Measurements from ENCODE around the gene PTPN1. TPM values are rescaled to one million over a fixed set of nuclear protein-coding genes. Genes with fewer than 3 reads are reported as not detected.

The PTPN1 gene
- total RNA-seq, 1 experiment from 2014 or later: 118 TPM

GRCh38 chr20:50475681-50476292 is 34.4 kb upstream of the PTPN1 start:
- DNase-seq (ENCODE audit: low read depth, low spot score): no peak
- in situ Hi-C loops (cut with HindIII; ENCODE audit: low pct_unique_long_range_greater_than_20kb, low sequenced_read_pairs): no loop called here

GRCh38 chr20:50477239-50477872 is 32.8 kb upstream of the PTPN1 start:
- in situ Hi-C loops (cut with HindIII; ENCODE audit: low pct_unique_long_range_greater_than_20kb, low sequenced_read_pairs): no loop called here
- DNase-seq (ENCODE audit: low read depth, low spot score): no peak

- in situ Hi-C loops (cut with HindIII; ENCODE audit: low pct_unique_long_range_greater_than_20kb, low sequenced_read_pairs): no loop called here
Measured at GRCh38 chr20:50478162-50478990, 31.8 kb upstream of the PTPN1 start.

GRCh38 chr20:50481741-50482140 is 28.4 kb upstream of the PTPN1 start:
- peak; percentile 86 for DNase-seq (ENCODE audit: low read depth, low spot score)
- in situ Hi-C loops (cut with HindIII; ENCODE audit: low pct_unique_long_range_greater_than_20kb, low sequenced_read_pairs): no loop called here

More at GRCh38 chr20:50478162-50478990, 31.8 kb upstream of the PTPN1 start:
- DNase-seq (ENCODE audit: low read depth, low spot score): peak; percentile 88

DNA sequence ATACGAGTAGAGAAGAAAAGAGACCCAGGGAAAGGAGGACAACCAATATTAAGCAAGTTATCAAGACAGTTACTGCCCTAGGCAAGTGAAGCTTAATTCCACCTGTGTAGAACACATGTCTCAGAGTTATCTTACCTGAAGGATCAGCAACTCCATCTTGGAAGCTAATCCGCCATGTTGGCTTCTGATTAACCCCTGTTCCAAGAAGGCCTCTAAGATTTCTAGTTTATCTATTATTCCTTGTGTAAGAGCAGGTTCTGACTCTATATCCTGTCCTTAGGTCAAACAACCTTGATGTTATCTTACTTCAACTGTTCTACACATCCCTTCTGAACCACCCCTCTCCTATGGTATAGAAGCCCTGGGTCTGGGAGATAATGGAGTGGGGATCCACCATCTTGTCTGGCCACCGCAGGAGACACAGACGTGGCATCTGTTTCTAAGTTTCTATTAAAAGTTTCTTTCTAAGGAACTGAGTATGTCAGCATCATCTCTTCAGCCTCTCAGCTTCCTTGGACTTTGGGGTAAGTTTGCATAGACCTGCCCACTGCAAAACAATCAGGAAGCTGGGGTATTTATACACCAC is 27.7 kb upstream of the PTPN1 start:
- DNase-seq (ENCODE audit: low read depth, low spot score): no peak
- in situ Hi-C loops (cut with HindIII; ENCODE audit: low pct_unique_long_range_greater_than_20kb, low sequenced_read_pairs): no loop called here

DNA sequence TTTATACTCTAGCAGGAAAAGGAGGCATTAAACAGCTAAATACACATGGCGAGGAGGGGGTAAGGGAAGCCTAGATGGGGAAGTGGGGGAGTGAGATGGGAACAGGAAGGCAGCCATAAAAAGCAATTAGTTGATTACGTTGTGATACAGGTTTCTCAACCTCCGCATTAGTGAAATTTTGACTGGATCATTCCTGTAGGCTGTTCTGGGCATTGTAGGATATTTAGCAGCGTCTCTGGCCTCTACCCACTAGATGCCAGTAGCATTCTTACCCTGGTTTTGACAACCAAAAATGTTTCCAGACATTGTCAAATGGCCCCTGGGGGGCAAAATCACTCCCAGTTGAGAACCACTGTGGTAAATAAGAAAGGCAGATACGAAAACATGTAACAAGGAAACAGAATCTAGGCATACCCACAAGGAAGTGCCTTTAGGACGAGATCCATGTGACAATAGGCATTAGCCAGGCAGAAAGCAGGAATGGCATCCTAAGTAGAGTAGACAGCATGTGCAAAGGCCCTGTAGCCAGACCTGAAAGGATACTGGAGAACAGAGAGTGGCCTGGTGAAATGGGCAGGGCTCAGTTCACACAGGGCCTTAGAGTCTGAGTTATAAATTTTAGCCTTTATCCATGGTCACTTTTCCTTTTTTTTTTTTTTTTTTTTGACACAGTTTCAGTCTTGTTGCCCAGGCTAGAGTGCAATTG is 25.8 kb upstream of the PTPN1 start:
- peak; percentile 67 for DNase-seq (ENCODE audit: low read depth, low spot score)
- in situ Hi-C loops (cut with HindIII; ENCODE audit: low pct_unique_long_range_greater_than_20kb, low sequenced_read_pairs): no loop called here

- in situ Hi-C loops (cut with HindIII; ENCODE audit: low pct_unique_long_range_greater_than_20kb, low sequenced_read_pairs): no loop called here
- no peak for DNase-seq (ENCODE audit: low read depth, low spot score)
Measured at GRCh38 chr20:50487397-50487796, 22.8 kb upstream of the PTPN1 start.

GRCh38 chr20:50488236-50488806 is 21.9 kb upstream of the PTPN1 start:
- in situ Hi-C loops (cut with HindIII; ENCODE audit: low pct_unique_long_range_greater_than_20kb, low sequenced_read_pairs): no loop called here
- DNase-seq (ENCODE audit: low read depth, low spot score): no peak

DNA sequence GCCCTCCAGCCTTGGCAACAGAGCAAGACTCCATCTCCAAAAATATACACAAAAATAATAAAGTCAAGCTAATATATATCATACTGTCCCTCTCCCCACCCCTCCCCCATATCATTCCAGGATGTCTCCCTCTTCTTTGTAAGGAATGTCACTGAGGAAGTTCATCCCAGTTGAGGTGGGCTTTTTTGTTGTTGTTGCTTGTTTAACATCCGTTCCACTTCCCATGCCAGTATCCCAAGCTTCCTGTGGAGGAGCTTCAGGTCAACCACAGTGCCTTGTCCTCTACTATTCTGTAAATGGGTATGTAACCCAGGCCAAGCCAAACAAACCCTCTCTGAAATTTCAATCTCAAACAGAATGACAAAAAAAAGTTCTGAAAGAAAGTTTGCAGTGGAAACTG is 19.0 kb upstream of the PTPN1 start:
- no peak for DNase-seq (ENCODE audit: low read depth, low spot score)
- in situ Hi-C loops (cut with HindIII; ENCODE audit: low pct_unique_long_range_greater_than_20kb, low sequenced_read_pairs): no loop called here

DNA sequence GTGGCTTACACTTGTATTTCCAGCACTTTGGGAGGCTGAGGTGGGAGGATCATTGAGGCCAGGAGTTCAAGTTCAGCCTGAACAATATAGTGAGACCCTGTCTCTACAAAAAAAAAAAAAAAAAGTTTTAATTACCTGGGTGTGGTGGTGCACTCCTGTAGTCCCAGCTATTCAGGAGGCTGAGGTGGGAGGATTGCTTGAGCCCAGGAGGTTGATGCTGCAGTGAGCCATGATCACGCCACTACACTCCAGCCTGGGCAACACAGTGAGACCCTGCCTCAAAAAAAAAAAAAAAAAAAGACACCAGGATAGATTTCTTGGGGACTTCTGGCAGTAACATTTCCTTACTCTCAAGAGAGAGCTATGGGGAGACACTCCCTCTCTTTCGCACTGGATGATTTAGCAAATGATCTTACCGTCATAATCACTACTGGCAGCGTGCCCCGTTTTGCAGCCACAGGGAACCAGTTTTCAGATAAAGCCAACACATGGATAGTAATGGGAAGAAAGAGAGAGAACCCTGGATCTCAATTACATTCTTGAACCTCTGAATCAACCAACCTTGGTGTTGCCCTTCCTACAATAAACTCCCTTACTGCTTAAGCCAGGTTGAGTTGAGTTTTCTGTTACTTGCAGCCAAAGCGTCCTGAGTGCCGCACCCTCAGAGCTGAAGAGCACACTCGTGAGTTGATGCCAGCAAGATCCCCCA is 18.1 kb upstream of the PTPN1 start:
- in situ Hi-C loops (cut with HindIII; ENCODE audit: low pct_unique_long_range_greater_than_20kb, low sequenced_read_pairs): no loop called here
- no peak for DNase-seq (ENCODE audit: low read depth, low spot score)

- in situ Hi-C loops (cut with HindIII; ENCODE audit: low pct_unique_long_range_greater_than_20kb, low sequenced_read_pairs): no loop called here
- no peak for DNase-seq (ENCODE audit: low read depth, low spot score)
Measured at GRCh38 chr20:50493881-50494253, 16.3 kb upstream of the PTPN1 start.

DNA sequence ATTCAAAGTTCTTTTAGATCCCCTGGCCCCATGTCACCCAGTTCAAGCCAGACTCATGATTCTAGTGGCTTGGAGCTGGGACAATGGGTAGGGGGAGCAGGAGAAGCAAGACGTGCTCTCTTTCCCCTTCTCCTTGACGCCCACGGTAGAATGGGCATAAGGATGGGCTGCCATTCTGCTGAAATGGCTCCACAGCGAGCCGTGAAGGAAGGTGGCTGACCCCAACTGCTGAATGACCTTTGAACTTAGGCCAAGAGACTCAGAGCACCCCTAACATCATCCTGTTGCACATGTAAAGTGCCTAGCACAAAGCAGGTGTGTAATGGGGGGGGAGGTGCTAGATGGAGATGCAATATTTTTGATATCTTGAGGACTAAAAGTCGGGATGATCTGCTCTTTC is 15.8 kb upstream of the PTPN1 start:
- in situ Hi-C loops (cut with HindIII; ENCODE audit: low pct_unique_long_range_greater_than_20kb, low sequenced_read_pairs): no loop called here
- no peak for DNase-seq (ENCODE audit: low read depth, low spot score)

GRCh38 chr20:50496773-50497385 is 13.3 kb upstream of the PTPN1 start:
- in situ Hi-C loops (cut with HindIII; ENCODE audit: low pct_unique_long_range_greater_than_20kb, low sequenced_read_pairs): no loop called here
- no peak for DNase-seq (ENCODE audit: low read depth, low spot score)

DNA sequence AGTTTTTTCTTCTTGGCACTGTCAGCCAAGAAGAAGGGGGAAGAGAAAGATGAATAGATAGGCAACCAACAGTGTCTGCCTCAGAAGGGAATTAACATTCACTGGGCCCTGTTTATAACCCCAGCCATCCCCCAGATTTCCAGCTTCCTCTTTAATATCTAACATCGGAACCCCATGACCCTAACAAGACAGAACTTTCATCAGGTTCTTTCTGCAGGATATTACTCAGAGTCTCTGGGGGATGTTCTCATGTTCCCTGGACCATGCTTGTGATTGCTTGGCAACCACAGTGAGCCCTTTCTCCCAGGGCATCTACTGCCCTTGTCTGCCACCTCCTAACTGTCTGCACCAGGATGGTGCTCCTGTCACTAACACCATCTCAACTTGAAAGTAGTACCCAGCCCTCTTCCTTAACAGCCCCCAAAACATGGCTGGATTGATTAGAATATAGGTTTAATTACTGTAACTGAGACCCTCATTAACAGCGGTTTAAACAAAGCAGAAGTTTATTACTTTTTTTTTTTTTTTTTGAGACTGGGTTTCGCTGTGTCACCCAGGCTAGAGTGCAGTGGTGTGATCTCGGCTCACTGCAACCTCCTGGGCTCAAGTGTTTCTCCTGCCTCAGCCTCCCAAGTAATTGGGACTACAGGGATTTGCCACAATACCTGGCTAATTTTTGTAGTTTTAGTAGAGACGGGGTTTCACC is 12.0 kb upstream of the PTPN1 start:
- peak; percentile 86 for DNase-seq (ENCODE audit: low read depth, low spot score)
- in situ Hi-C loops (cut with HindIII; ENCODE audit: low pct_unique_long_range_greater_than_20kb, low sequenced_read_pairs): no loop called here

GRCh38 chr20:50499938-50500337 is 10.2 kb upstream of the PTPN1 start:
- in situ Hi-C loops (cut with HindIII; ENCODE audit: low pct_unique_long_range_greater_than_20kb, low sequenced_read_pairs): no loop called here

More at GRCh38 chr20:50499938-50500337, 10.2 kb upstream of the PTPN1 start:
- no peak for DNase-seq (ENCODE audit: low read depth, low spot score)

All from SK-MEL-5 (cell line).